Measurements from ENCODE around the gene SRPRB. TPM values are rescaled to one million over a fixed set of nuclear protein-coding genes. Genes with fewer than 3 reads are reported as not detected.

The SRPRB gene
- polyA plus RNA-seq, 1 donor = 28.9 TPM

DNA sequence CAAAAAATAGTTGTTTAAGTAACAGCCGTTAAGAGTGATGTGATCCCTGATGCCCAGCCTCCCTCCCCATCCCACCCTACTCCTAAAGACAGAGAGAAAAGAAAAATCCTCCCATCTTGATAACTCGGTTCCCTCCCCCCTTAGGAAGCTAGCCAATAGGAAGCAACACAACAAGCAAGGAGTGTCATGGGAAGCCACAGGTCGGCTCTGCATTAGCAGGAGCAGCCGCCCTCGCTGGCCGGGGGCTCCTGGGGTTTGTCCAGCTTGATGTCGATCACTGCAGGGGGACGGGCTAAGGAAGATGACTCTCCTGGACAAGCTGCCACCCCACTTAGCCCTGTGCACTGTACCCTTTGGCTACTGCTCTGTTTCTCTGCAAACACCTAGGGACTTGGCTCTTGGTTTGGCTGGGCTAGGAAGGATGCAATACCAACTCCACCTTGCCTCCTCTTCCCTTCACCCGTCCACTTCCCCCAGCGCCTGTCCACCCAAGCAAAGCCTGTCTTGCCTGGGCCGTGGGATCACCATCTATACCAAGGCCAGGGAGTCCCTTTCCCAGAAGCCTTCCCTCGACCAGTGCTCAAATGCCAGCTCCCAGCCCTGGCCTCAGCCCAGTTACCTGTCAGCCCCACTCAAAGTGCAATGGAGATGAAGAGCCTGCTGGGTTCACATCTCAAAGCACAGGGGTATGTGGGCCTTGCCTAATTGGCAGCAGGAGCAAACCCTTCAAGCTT is 23.1 kb downstream of the SRPRB start:
- DNase-seq = no peak

DNA sequence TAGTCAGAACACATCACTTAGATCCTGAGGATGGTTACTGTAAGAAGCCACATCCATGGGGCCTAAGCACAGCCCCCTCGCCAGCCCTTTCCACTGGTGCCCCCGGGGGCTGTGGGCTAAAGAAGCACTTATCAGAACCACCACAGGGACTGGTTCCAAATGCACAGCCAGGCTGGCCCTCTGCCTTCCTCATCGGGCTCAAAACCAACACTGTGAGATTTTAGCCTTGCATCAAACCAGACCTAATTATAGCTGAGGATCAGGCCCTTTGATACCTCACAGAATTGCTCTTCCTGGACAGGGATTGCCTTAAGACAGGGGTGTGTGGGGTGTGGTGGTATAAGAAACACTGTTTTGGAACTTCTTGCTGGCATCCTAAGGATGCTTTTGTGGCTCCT is 23.7 kb downstream of the SRPRB start:
- DNase-seq = no peak

DNA sequence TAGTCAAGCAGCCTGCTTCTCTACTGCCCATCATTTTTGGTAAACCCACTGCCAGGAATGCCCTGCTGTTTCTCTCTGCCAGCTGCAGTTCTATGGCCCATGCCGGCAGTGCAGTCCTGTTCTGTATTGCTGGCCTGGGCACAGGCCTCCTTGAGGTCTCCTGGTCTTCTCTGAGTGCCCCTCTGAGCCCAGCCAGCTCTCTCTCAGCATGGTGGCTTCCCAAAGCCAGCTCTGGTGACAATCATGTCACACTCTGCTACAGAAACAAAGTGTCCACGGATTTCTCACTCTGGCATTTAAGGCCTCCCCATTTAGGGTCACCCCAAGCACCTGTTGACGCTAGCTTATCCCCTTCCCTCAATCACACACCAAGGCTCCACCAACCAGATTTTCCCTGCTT is 24.5 kb downstream of the SRPRB start:
- DNase-seq = no peak

DNA sequence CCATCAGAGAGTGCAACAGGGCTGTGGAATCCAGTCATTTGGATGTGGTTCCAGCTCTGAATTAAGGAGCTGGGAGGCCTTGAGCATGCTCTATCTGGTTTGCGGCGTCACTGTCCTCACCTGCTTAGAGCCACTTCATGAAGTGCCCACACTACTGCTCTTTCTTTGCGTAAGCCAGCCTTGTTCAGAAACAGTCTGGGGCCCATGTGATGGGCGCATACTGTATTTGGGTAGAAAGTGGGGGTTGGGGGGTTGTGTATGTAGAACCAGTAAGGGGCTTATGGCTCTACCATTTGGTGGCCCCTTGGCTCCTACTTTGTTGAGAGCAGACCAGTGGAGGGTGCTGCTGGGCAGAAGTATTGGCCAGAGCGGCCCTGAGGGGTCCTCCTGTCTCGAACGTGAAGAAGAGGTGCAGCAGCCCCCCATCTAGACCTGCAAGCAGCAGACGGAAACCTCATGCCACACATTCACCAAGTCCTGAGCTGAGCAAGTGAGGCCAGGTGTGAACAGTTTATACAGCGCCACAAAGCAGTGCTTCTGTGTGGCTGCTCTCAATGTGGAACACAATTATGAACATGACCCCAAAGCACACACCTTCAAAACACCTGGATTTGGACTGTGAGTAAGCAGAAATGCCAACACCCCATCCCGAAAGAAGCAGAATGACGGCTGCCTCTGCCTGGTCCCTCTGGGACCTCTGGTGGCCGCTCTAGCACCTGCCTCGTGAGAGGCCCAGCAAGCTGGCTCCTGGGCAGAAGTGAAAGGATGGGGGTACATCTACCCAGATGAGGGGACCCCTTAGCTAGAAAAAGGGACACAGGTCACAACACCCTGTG is 26.6 kb downstream of the SRPRB start:
- DNase-seq = no peak

DNA sequence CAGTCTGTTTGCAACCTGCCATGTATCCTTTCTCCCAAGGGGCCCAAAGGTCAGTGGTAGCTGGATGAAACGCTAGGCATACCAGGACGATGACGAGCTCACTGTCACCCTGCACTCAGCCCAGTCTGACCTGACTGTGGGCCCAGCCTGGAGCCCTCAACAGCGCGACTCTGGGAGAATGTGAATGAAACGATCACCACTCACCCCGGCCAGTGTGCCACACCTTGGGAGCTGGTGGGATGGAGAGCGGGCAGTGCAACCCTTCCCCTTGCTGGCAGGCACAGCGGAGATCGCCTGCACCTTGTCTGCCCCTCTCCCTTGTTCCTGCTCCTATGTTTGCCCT is 27.2 kb downstream of the SRPRB start:
- no peak for DNase-seq

DNA sequence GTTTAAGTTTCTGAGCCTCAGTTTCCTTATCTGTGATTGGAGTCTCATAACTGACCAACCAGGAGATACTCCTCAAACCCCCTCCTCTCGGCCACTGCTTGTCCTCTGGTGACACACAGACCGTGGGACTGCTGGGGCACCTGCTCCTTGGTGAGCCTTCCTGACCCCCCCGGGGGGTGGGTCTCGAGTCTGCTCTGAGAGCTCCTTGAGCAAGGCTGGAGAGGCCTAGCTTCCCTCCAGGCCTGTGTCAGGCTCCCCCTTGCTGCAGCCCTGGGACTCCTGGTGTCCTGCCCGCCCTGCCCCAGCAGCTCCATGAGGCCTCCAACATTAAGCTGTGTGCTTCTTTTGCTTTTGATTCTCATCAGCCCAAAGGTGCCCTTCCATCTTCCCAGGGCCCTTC is 27.7 kb downstream of the SRPRB start:
- DNase-seq = no peak

DNA sequence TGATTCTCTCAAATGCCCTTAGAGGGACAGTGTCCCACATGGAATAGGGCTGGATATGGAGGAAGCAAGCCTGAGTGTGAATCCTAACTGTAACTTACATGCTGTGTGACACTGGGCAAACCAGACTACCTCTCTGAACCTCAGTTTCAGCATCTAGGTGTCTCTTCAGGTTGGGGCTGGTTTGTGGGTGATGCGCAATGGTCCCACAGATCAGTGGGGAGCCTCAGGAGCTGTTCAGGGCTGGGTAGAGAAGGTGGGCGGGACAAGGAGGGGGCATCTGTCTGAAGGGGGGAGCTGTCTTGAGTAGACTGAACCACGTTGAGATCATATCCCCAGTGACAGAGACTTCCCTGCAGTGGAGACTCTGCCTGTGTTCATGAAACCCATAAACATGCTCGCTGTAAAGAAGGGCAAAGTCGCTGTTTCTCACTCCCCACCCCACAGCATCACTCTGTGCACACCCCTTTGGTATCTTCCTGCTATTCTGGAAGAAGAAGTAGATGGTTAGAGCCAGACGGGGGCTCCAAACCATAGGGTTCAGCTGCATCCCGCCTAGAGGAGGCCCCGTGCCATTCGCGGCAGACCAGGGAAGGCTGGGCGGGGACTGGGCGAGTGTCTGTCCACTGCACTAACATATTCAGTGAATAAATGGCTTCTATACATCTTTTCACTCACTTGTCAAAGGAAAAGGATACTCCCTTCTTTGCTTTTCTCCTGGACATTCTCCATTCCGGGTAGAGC is 28.4 kb downstream of the SRPRB start:
- no peak for DNase-seq

DNA sequence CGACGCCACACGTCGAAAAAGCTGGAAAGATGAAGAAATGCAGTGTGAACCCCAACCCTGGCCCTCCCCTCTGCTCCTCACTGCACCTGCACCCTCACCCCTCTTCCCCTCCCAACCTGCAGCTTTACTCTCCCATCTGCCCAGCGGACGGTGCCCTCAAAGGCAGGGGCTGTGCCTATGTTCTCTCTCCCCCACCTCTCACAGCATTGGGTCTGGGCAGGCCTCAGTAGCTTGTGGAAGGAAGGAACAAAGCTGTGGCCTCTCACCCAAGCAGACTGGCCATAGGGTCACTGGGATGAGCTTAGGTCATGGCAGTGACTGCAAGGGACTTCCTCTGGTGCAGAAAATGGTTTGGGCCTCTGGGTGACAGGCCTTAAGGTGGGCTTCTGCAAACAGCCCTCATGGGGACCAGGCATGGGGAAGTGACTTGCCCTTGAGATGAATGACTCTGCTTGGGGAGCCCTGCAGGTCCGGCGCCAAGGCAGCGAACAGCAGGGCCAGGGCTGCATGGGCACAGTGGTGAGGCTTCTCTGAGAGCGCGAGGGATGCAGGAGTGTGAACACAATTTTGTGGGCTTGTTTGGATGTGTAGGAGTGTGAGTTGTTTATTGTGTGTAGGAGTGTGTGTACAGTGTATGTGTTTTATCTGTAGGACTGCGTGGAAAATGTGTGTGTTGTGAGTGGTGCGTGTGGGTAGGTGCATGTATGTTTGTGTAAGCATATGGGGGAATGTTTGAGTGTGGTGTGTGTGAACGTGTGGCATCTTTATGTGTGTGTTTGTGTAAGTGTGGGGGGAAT is 29.2 kb downstream of the SRPRB start:
- no peak for DNase-seq

DNA sequence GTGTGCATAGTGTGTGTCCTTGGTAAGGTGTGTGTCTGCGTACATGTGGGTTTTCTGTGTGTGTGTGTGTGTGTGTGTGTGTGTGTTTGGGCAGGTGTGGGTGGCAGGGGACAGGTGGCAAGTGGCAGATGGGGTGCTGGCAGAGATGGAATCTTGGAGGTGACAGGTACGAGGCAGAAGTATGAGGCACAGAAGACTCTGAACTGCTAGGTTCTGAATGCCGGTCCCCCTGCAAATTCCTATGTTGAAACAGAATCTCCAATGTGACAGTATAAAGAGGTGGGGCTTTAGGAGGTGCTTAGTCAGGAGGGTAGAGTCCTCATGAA is 29.8 kb downstream of the SRPRB start:
- DNase-seq = no peak

DNA sequence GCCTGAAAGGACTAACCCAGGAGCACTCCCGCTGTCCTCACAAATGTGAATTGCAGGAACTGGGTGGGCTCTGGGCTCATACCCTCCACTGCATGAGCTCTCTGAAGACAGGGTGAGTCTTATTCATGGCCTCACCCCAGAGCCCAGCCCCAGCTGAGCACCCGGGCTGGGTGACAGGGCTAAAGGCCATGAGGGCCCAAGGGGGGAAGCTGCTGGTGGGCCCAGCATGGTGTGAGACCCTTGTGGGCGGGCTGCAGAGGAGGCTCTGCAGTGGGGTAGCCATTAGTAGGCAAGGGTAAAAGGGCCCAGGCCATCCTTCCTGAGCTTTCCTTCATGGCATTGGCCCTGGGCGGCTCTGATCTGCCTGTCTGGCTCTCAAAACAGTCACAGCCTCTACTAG is 30.3 kb downstream of the SRPRB start:
- no peak for DNase-seq

DNA sequence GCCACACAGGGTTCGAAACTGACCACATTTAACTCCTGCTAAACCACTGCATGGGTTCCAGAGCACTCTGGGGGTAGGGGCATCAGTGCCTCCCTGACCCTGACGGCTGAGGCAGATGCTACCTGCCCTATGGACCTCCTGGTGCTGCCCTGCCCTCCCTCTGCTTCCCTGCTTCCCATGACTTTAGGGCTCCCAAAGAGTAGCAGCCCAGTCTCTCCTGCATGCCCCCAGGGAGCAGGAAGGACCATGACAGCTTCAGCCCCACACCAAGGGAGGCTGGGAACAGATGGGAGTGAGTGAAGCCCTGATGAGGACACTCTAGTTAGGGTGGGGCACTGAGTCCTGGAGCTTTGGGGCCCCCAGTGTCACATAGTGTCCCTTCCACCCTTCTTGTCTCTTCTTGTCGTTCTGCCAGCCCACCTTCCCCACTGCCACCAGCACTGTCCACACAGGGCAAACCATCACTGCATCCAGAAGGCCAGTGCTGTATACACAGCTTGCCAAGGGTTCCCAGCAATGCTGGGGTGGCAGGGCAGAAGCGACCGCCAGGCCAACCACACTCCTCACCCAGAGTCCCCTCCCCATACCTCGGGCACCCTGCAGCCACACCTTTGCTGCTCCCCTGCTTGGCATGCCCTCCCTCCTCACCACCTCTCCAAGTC is 31.0 kb downstream of the SRPRB start:
- no peak for DNase-seq

DNA sequence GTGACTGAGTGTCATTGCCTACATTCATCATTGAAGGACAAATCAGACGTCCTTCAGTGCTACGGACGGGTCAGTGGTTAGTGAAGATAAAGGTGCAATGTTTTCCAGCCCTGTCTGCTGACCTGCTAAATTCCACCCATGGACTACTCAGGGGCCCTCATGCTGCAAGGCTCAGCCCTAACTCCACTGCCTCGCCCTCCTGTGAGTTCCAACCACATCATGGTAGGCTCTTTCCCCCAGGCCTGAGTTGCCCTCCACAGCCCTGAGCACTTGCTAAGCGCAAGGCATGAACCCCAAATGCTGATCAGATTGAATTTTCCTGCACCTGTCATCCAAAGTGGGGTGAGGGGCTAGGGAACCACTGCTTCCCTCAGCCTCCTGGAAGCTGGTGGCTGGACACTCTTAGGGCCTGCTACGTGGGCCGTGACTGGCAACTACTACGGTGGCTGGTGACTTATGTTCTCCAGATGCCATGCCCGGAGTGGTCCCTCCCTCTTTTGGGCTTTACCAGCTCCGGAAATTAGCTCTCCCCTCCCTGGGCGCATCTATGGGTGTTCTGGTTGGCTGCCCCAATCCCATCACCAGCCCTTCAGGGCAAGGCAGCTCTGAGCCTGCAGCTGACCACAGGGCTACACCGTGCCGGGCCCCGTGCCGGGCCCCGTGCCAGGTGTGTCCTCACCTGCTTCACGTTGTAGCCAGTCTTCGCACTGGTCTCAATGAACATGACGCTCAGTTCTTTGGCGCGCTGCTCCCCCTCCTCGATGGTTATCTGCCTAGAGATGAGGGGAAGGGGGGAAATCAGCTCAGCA is 32.1 kb downstream of the SRPRB start:
- no peak for DNase-seq

DNA sequence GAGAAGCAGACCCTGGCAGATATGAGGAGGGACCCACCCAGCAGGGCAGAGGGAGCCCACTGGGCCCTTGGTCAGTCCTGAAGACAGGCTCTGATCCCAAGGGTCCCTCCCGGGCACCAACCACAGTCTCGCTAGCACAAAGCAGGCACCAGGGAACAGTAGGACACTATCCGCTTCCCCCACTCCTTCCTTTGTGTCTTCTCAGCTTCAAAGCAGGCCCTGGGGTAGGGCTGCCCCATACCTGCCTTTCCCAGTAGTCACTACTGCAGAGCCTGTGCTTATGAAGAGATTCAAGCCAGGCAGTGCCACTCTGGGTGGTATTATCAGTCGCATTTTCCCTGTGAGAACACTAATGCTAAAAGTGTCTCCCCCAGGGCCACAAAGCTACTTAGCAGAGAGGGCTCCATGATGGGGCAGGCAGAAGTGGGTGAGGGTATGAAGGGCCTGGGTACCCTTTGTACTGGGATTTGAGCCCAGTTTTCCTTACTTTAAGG is 32.7 kb downstream of the SRPRB start:
- no peak for DNase-seq

DNA sequence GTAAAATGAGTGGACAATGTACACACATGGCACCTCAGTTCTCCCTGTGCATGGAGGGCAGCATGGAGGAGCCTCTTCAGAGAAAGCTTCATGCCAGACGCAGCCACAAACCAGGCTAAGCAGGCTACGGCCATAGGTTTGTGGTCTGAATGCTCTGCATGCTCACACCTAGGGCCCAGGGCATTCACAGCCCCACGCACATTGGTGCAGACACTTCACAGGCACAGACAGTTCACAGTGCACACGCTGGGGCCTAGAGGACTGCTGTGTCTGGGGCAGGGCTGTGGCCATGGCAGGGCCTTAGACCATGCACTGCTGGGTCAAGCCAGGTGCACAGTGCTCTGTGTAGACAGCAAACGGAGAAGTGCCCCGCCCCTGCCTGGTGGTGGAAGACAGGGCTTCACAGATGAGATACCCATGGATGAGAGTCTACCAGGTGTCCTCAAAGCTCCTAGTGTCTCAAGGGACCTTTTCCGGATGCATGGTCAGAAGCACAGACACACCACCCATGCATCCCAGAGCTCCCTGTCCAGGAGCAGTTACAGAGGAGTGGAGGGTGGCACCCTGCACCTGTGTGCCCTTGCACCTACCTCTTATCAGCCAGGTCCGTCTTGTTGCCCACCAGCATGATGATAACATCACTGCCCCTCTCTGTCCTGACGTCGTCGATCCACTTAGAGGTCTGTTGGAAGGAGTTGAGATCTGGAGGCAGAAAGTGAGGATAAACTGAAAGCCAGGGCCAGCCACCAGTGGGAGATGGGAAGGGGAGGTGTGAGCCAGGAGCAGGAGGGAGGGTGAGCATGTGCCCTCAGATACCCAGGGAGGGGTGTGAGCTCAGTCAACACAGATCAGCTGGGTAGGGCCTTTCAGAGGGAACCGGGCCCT is 33.5 kb downstream of the SRPRB start:
- no peak for DNase-seq

DNA sequence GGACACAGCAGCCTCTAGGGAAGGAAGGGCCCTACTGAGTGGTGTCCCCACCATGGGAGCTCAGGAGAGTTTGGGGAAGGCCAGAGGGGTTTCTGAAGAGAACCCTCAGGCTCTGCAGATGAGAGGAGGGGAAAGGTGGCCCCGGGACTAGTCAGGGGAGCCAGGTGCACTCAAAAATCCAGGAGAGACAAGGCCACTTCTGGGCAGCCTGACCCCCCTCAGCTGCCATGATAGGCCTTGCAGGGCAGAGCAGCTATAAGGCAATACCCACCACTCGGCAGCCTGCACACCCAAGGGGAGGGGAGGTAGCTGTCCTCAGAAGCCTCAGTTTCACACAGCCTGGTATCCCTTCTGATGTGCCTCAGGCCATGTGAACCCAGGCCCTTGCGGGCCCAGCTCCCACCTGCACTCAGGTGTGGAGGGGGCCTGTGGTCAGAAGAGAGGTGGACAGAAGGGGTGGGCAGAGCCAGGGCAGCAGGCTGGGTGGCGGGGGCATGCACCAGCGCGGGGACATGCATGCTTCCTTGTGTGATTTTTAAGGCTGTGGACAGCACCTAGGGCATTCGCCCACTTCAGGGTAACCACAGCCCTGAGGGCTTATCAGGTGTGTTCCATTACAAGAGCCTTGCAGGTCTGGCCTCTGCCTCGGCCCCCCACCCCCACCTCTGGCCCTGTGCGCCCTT is 34.6 kb downstream of the SRPRB start:
- no peak for DNase-seq

DNA sequence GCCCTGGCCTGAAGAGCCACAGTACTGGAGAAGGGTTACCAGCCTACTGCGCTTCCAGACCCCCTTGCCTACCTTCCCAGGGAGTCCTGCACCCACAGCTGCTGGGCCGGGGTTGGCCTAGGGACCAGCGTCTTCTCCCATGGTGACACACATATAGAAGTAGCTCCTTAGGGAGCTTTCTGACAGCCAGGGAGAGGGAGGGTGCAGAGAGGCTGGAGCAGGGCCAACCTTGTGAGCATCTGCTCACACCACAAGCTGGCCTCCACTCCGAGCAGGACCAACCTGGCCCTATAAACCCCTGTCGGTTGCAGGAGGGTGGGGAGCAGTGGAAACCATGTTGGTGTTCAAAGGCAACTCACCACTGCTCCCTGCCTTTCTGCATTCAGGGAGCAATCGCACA is 35.2 kb downstream of the SRPRB start:
- DNase-seq = no peak

DNA sequence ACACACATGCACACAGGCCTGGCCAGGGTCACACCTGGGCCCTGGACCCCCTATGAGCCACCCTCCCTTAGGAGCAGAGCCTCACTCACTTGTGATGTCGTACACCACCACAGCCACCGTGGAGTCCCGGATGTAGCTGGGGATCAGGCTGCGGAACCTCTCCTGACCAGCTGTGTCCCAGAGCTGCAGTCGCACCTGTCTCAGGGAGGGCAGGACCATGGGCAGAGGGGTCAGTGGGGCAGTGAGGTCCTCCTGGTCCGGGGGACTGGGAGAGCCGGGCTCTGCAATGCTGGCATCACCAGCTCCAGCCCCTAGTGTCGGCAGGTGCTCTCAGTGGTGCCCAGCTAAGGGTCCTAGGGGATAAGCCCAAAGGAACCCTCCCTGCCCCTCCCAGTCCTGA is 35.6 kb downstream of the SRPRB start:
- DNase-seq = no peak

DNA sequence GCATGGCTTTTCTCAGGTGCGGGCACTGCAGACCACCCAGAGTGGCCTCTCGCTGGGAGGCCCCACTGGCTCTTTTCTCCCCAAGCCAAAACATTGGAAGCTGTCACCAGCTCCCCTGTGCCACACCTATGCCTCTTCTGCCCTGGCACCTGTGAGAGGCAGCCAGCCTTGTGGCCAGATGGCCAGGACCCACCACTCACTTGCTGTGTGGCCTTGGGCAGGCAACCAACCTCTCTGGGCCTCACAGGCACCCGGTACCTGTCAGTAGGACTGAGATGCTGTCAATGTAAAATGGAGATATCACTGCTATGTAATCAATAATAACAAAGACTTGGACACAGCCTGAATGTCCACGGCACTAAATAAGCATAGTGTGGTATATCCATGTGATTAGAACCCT is 36.5 kb downstream of the SRPRB start:
- no peak for DNase-seq

DNA sequence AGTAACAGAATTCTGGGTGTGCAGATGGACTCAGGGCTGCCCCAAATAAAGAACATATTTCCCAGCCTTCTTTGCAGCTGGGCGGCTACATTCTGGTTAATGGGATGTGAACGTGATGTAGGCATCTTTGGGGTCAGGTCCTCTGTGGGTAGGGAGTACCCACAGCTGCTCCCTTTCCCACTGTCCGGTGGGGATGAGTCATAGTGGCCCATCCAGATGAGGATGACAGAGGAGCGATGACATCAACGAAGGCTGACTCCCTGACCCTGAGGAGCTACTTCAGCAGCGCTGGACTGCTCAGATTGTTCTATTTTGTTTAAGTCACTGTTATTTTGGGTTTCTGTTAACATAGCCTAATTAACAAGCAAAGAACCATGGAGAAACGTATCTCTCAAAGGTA is 38.0 kb downstream of the SRPRB start:
- no peak for DNase-seq

DNA sequence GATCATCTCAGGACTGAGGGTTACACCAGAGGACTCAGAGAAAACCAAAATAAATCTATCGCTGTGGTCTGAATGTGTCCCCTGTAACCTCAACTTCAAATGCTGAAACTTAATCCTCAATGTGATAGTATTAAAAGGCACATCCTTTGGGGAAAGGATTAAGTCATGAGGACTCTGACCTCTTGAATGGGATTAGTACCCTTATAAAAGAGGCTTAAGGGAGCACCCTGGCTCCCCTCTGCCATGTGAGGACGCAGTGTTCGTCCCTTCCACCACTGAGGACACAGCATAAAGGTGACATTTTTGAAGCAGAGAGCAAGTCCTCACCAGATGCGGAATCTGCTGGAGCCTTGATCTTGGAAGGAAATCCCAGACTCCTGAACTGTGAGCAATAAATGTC is 39.5 kb downstream of the SRPRB start:
- DNase-seq = no peak

Measured in hindlimb muscle (tissue), 1 donor.